Fibroblast of lung (primary cell): ENCODE results near the gene POU2AF2. TPM values are rescaled to one million over a fixed set of nuclear protein-coding genes. Genes with fewer than 3 reads are reported as not detected.

Experiments used
- DNase-seq, 2 donors: peaks; one replicate each; pipeline versions ENCODE4 v3.0.0 to v3.0.0-alpha.2; 2010; ENCODE audit warnings: low read depth in 2 of 2
- H2AFZ ChIP-seq: 2 replicates; pipeline ENCODE4 v1.5.1; 2012; ENCODE audit warnings: low read length, control low read depth, inconsistent platforms
- H3K27ac ChIP-seq: 2 replicates; pipeline ENCODE4 v1.5.1; 2011; ENCODE audit warnings: low read length, control low read depth; ENCODE audit not compliant: insufficient read depth
- H3K27me3 ChIP-seq: 2 replicates; pipeline ENCODE4 v1.5.1; 2011; ENCODE audit warnings: mild to moderate bottlenecking, low read length; ENCODE audit not compliant: control insufficient read depth, insufficient read depth
- H3K36me3 ChIP-seq: 2 replicates; pipeline ENCODE4 v1.5.1; 2011; ENCODE audit warnings: low read length; ENCODE audit not compliant: control insufficient read depth, insufficient read depth
- H3K4me1 ChIP-seq: 2 replicates; pipeline ENCODE4 v1.5.1; 2011; ENCODE audit warnings: low read length; ENCODE audit not compliant: control insufficient read depth, insufficient read depth; ENCODE audit errors: extremely low read depth
- H3K4me2 ChIP-seq: 2 replicates; pipeline ENCODE4 v1.5.1; 2011; ENCODE audit warnings: low read length, control low read depth; ENCODE audit not compliant: insufficient read depth; ENCODE audit errors: extremely low read depth
- H3K4me3 ChIP-seq, 4 experiments: fragments of 200-600 bp in 1 of 4; sonication (generic) in 1 of 4; replicated peaks in 1 of 4; 2 replicates each; pipeline ENCODE4 v1.5.1; 2011 to 2016; ENCODE audit warnings: low read length in 4 of 4, low read depth in 3 of 4, mild to moderate bottlenecking in 3 of 4, control low read depth in 2 of 4, inconsistent platforms in 1 of 4, mixed read lengths in 1 of 4; ENCODE audit not compliant: insufficient read depth in 1 of 4; ENCODE audit errors: control extremely low read depth in 1 of 4
- H3K79me2 ChIP-seq: 2 replicates; pipeline ENCODE4 v1.5.1; 2012; ENCODE audit warnings: mild to moderate bottlenecking, low read length, inconsistent platforms; ENCODE audit not compliant: control insufficient read depth, insufficient read depth
- H3K9ac ChIP-seq: 2 replicates; pipeline ENCODE4 v1.5.1; 2011; ENCODE audit warnings: mild to moderate bottlenecking, low read length, control low read depth; ENCODE audit not compliant: insufficient read depth
- H3K9me3 ChIP-seq: 2 replicates; pipeline ENCODE4 v1.5.1; 2012; ENCODE audit warnings: low read depth, low read length; ENCODE audit not compliant: control insufficient read depth, insufficient read depth
- H4K20me1 ChIP-seq: 2 replicates; pipeline ENCODE4 v1.5.1; 2011; ENCODE audit warnings: low read length; ENCODE audit not compliant: control insufficient read depth, insufficient read depth; ENCODE audit errors: extremely low read depth
- EZH2 ChIP-seq: IDR thresholded peaks from 2 replicates; pipeline ENCODE4 v1.5.1; 2012; ENCODE audit warnings: low read length, control low read depth, mild to moderate bottlenecking; ENCODE audit errors: missing control alignments
- polyA minus RNA-seq: library from RNA; depleted of rRNA, polyadenylated mRNA; stranded (reverse); fragments of >200 nt; gene quantifications from 2 replicates; pipeline ENCODE4 v1.2.3, GENCODE V29; 2011; ENCODE audit warnings: low replicate concordance
- polyA plus RNA-seq, 2 donors: library from polyadenylated mRNA; depleted of rRNA in 1 of 2; stranded (reverse) in 1 of 2; unstranded in 1 of 2; fragments of >200 nt; gene quantifications; 2 replicates each; pipeline ENCODE4 v1.2.1, GENCODE V29; 2011 to 2012; ENCODE audit warnings: missing spikeins in 1 of 2
- total RNA-seq: library from RNA; depleted of rRNA; stranded (reverse); fragments of >200 nt; gene quantifications from 2 replicates; pipeline ENCODE4 v1.2.1, GENCODE V29; 2014
- TF ChIP-seq, protein P1 (sequence below), 2 donors: IDR thresholded peaks in 1 of 2; conservative IDR thresholded peaks in 1 of 2; 1 replicate in 1 of 2; 2 replicates in 1 of 2; pipeline ENCODE4 v1.5.1; 2011 to 2012; ENCODE audit warnings: low read length in 2 of 2, control low read depth in 1 of 2, inconsistent platforms in 1 of 2, low read depth in 1 of 2, mild to moderate bottlenecking in 1 of 2

The POU2AF2 gene, protein sequence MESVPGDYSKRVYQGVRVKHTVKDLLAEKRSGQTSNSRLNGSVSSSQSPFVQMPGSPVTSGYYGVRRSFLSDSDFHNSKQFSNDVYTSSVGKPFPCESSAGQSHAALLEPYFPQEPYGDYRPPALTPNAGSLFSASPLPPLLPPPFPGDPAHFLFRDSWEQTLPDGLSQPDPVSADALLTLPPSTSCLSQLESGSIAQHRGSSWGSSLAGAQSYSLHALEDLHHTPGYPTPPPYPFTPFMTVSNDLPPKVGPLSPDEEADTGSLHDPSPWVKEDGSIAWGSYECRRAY
- total RNA-seq, result not detected in 2 replicates
- not detected in 2 replicates for polyA plus RNA-seq
- not detected in 2 replicates for polyA plus RNA-seq (2012)
- polyA minus RNA-seq, result not detected in 2 replicates

DNA sequence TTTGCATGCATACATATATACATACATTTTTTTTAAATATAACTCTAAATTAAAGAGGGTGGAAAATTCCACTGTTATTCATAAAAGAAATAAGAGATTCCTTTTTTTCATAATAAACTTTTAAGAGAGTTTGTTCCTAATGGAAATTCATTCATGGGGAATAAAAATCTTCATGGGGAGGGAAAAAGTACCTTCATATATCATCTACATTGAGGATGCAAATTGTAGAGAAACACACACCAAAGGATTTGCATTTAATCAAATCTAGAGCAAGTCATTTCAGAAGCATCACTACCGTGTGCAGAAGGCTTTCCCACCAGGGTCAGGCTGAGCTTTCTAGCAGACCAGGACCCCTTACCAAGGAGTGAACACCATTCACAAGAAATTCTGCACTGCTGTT, at the start of gene POU2AF2:
POU2AF2 (plus strand) TSS at position 301 of the 400 bp plus-strand sequence. CDS start 129 bp downstream, outside the sequence.
- Histone ChIP-seq H3K27ac (no peak within 1 kb of the TSS), H3K4me1 (no peaks in the 10 kb centered on the region), H3K36me3 (no peaks in the 10 kb centered on the region), H3K4me3 (no peak within 1 kb of the TSS), H3K9me3 (no peaks in the 10 kb centered on the region), H3K4me2 (no peak within 1 kb of the TSS), H3K9ac (no peak within 1 kb of the TSS), H3K79me2 (no peaks in the 10 kb centered on the region), H2AFZ (no peak within 1 kb of the TSS), H3K27me3 (peaks cover 5% of the 10 kb centered on the region), H4K20me1 (no peaks in the 10 kb centered on the region)
- TF ChIP-seq, protein P1, sequence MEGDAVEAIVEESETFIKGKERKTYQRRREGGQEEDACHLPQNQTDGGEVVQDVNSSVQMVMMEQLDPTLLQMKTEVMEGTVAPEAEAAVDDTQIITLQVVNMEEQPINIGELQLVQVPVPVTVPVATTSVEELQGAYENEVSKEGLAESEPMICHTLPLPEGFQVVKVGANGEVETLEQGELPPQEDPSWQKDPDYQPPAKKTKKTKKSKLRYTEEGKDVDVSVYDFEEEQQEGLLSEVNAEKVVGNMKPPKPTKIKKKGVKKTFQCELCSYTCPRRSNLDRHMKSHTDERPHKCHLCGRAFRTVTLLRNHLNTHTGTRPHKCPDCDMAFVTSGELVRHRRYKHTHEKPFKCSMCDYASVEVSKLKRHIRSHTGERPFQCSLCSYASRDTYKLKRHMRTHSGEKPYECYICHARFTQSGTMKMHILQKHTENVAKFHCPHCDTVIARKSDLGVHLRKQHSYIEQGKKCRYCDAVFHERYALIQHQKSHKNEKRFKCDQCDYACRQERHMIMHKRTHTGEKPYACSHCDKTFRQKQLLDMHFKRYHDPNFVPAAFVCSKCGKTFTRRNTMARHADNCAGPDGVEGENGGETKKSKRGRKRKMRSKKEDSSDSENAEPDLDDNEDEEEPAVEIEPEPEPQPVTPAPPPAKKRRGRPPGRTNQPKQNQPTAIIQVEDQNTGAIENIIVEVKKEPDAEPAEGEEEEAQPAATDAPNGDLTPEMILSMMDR (conservative IDR thresholded peaks at IDR 0.05 in 1 of 2, IDR thresholded peaks at IDR 0.05 in 1 of 2; ENCODE audit: low read depth in 1 of 2, low read length in 2 of 2), result no peak
- TF ChIP-seq EZH2, result no peak
- DNase-seq, result no peak

DNA sequence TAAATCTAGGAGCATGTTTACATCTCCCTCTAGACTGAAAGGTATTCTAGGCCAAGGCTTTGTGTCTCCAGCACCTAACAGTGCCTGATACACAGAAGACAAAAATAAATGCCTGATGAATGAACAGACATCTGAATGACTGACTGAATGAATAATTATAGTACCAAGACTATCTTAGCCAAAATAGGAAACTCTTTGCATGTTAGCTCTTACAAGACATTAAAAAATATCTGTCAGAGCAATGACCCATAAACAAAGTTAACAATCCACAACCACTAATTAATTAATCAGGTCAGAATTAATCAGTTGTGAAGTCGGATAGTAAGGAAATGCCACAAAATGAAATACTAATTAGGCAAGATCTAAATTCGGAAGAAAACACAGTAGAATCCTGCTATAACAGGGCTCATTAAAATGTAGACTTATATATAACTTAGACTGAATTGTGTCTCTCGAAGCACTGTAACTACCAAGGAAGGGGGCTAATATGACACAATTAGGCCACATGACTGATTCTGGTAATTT, 45.5 kb upstream of the POU2AF2 start:
- H3K79me2 ChIP-seq, result no peaks in the 10 kb centered on the region
- H3K36me3 ChIP-seq, result no peaks in the 10 kb centered on the region
- H3K9ac ChIP-seq, result no peak overlapping the region
- H4K20me1 ChIP-seq, result no peaks in the 10 kb centered on the region
- H3K9me3 ChIP-seq, result no peaks in the 10 kb centered on the region
- DNase-seq, result no peak
- H3K27ac ChIP-seq, result no peak overlapping the region
- no peaks in the 10 kb centered on the region for H3K27me3 ChIP-seq
- no peak overlapping the region for H2AFZ ChIP-seq
- no peak overlapping the region for H3K4me2 ChIP-seq
- TF ChIP-seq, protein P1 (conservative IDR thresholded peaks at IDR 0.05 in 1 of 2, IDR thresholded peaks at IDR 0.05 in 1 of 2; ENCODE audit: low read depth in 1 of 2, low read length in 2 of 2), result no peak
- TF ChIP-seq EZH2, result no peak
- H3K4me1 ChIP-seq, result no peaks in the 10 kb centered on the region
- H3K4me3 ChIP-seq, result no peak overlapping the region

DNA sequence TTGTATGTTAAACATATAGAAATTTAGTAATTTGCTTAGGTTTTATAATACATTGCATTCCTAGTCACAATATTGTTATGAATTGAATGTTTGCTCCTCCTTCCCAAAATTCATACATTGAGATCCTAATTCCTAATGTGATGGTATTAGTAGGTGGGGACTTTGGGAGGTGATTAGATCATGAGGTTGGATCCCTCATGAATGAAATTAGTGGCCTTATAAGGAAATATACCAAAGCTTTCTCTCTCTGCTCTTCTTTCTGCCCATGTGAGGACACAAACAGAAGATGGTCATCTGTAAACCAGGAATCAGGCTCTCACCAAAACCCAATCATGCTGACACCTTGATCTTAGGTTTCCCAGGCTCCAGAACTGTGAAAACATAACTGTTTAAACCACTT, 41.3 kb upstream of the POU2AF2 start:
- Histone ChIP-seq H3K4me2 (no peak overlapping the region), H3K4me3 (no peak overlapping the region), H3K27ac (no peak overlapping the region), H3K27me3 (no peaks in the 10 kb centered on the region), H3K9me3 (no peaks in the 10 kb centered on the region), H3K36me3 (no peaks in the 10 kb centered on the region), H4K20me1 (no peaks in the 10 kb centered on the region), H2AFZ (no peak overlapping the region), H3K9ac (no peak overlapping the region), H3K79me2 (no peaks in the 10 kb centered on the region), H3K4me1 (peaks cover 7% of the 10 kb centered on the region)
- DNase-seq, result no peak
- TF ChIP-seq, protein P1 (conservative IDR thresholded peaks at IDR 0.05 in 1 of 2, IDR thresholded peaks at IDR 0.05 in 1 of 2; ENCODE audit: low read depth in 1 of 2, low read length in 2 of 2), result no peak
- TF ChIP-seq EZH2, result no peak
